WI38 (cell line): Measurements from ENCODE around the gene PAK1.

Experiments used
- H3K4me3 ChIP-seq: 2 replicates; pipeline ENCODE4 v1.5.1; 2011; ENCODE audit warnings: low read depth, mild to moderate bottlenecking, control low read depth, low read length
- CTCF ChIP-seq: IDR thresholded peaks from 2 replicates; pipeline ENCODE4 v1.5.1; 2012; ENCODE audit warnings: low read depth, mild to moderate bottlenecking, control low read depth, low read length

PAK1 gene

GRCh38 chr11:77424644-77425043, 49.2 kb downstream of the PAK1 start:
- TF ChIP-seq CTCF, result no peak
- H3K4me3 ChIP-seq, result no peak overlapping the region

GRCh38 chr11:77423624-77424023, 50.3 kb downstream of the PAK1 start:
- no peak overlapping the region for H3K4me3 ChIP-seq
- TF ChIP-seq CTCF, result no peak

- no peak for TF ChIP-seq CTCF
- H3K4me3 ChIP-seq, result no peak overlapping the region
These were observed 51.2 kb downstream of the PAK1 start for GRCh38 chr11:77422687-77423086.

- TF ChIP-seq CTCF, result no peak
- H3K4me3 ChIP-seq, result no peak overlapping the region
These were observed 52.7 kb downstream of the PAK1 start for GRCh38 chr11:77421041-77421723.

- no peak for TF ChIP-seq CTCF
- no peak overlapping the region for H3K4me3 ChIP-seq
These were observed 54.8 kb downstream of the PAK1 start for GRCh38 chr11:77418971-77419597.

GRCh38 chr11:77418155-77418970, 55.5 kb downstream of the PAK1 start:
- TF ChIP-seq CTCF, result no peak
- no peak overlapping the region for H3K4me3 ChIP-seq

- TF ChIP-seq CTCF, result no peak
- no peak overlapping the region for H3K4me3 ChIP-seq
These were observed 57.5 kb downstream of the PAK1 start for GRCh38 chr11:77416357-77416756.
